K562 (cell line): Measurements from ENCODE around the gene PLA2G2E. TPM values are rescaled to one million over a fixed set of nuclear protein-coding genes. Genes with fewer than 3 reads are reported as not detected.

Experiments
- ATAC-seq: fragments of 200-7000 bp; cut with Tn5 transposase; 3 replicates; pipeline ENCODE4 v1.9.1; 2020; ENCODE audit warnings: moderate library complexity
- BruUV-seq: library from RNA; stranded (reverse); fragments of 400-500 nt; replicated peaks from 2 replicates; lab custom pipeline; 2021; lab: Mats Ljungman, UMichigan
- CTCF ChIA-PET: fragments of 300-600 bp; formaldehyde crosslinking; extraction: SDS; loops from one replicate; lab custom pipeline; 2021; ENCODE audit warnings: low intra/inter-chr PET ratio; lab: Yijun Ruan, JAX
- POLR2A ChIA-PET: fragments of 300-600, 350-650 bp; sonication (Branson Sonifier 250); formaldehyde crosslinking; extraction: SDS; loops from one replicate; lab custom pipeline; 2021; ENCODE audit warnings: antibody characterized with exemption, inconsistent platforms; lab: Yijun Ruan, JAX
- DNase-seq, 4 experiments: peaks; one replicate each; pipeline versions ENCODE4 v3.0.0 to v3.0.0-alpha.2; 2011 to 2018; ENCODE audit warnings: low spot score in 3 of 4, mixed read lengths in 3 of 4; ENCODE audit errors: extremely low read depth in 1 of 4
- FAIRE-seq: peaks from 2 replicates; lab custom pipeline; 2011; peaks lifted over from hg19 to GRCh38; lab: Jason Lieb, UNC
- H2AFZ ChIP-seq: 2 replicates; pipeline ENCODE4 v1.6.0; 2011; ENCODE audit warnings: low read depth, low read length, control low read depth, inconsistent platforms
- H3K27ac ChIP-seq: fragments of 200-600 bp; 3 replicates; pipeline ENCODE4 v1.8.0; 2011; ENCODE audit warnings: low read depth, mild to moderate bottlenecking, control low read depth, inconsistent platforms, low read length, moderate library complexity, mixed read lengths; ENCODE audit errors: extremely low read depth
- H3K27me3 ChIP-seq, 2 experiments: fragments of 300-600 bp in 1 of 2; 2 replicates in 1 of 2; 3 replicates in 1 of 2; pipeline versions ENCODE4 v1.6.0 to v1.8.0; 2011; ENCODE audit warnings: inconsistent platforms in 2 of 2, low read length in 2 of 2, mild to moderate bottlenecking in 1 of 2, mixed read lengths in 1 of 2, moderate library complexity in 1 of 2; ENCODE audit not compliant: control insufficient read depth in 2 of 2, insufficient read depth in 2 of 2
- H3K36me3 ChIP-seq: fragments of 300-600 bp; 3 replicates; pipeline ENCODE4 v1.8.0; 2011; ENCODE audit warnings: mild to moderate bottlenecking, low read length, inconsistent platforms; ENCODE audit not compliant: control insufficient read depth, insufficient read depth
- H3K4me1 ChIP-seq, 2 experiments: fragments of 200-600 bp in 1 of 2; replicated peaks in 1 of 2; 2 replicates in 1 of 2; 3 replicates in 1 of 2; pipeline versions ENCODE4 v1.5.1 to v1.8.0; 2011; ENCODE audit warnings: inconsistent platforms in 2 of 2, low read length in 2 of 2, mild to moderate bottlenecking in 1 of 2, mixed read lengths in 1 of 2, moderate library complexity in 1 of 2; ENCODE audit not compliant: control insufficient read depth in 2 of 2, insufficient read depth in 2 of 2
- H3K4me2 ChIP-seq: 2 replicates; pipeline ENCODE4 v1.6.1; 2011; ENCODE audit warnings: low read length, control low read depth, inconsistent platforms, mixed read lengths; ENCODE audit not compliant: insufficient read depth
- H3K4me3 ChIP-seq: fragments of 200-600 bp; sonication (generic), shearing (Covaris generic); 2 replicates; pipeline ENCODE4 v1.5.1; 2016; ENCODE audit warnings: control low read depth, inconsistent platforms
- H3K79me2 ChIP-seq: fragments of 200-600 bp; 3 replicates; pipeline ENCODE4 v1.8.0; 2011; ENCODE audit warnings: low read length, inconsistent platforms; ENCODE audit not compliant: control insufficient read depth, insufficient read depth
- H3K9ac ChIP-seq, 2 experiments: 2 replicates each; pipeline versions ENCODE4 v1.6.0 to v1.6.1; 2011; ENCODE audit warnings: low read depth in 2 of 2, low read length in 2 of 2, control low read depth in 1 of 2, inconsistent platforms in 1 of 2, mild to moderate bottlenecking in 1 of 2, mixed read lengths in 1 of 2; ENCODE audit not compliant: insufficient read depth in 1 of 2
- H3K9me1 ChIP-seq: one replicate; pipeline ENCODE4 v1.6.0; 2011; ENCODE audit warnings: inconsistent platforms, mild to moderate bottlenecking, low read length, moderate library complexity; ENCODE audit not compliant: control insufficient read depth, insufficient read depth
- H3K9me3 ChIP-seq: replicated peaks from 2 replicates; pipeline ENCODE4 v1.5.1; 2011; ENCODE audit warnings: low read depth, low read length, inconsistent platforms; ENCODE audit not compliant: control insufficient read depth, insufficient read depth
- H4K20me1 ChIP-seq: replicated peaks from 2 replicates; pipeline ENCODE4 v1.6.1; 2011; ENCODE audit warnings: low read length, inconsistent platforms, mixed read lengths; ENCODE audit not compliant: control insufficient read depth, insufficient read depth
- BCL6 ChIP-seq: fragments of 250-450 bp; sonication (Bioruptor Pico); IDR thresholded peaks from 2 replicates; pipeline ENCODE4 v1.4.0; 2020
- DLX4 ChIP-seq: fragments of 250-450 bp; sonication (Bioruptor Pico); IDR thresholded peaks from 2 replicates; pipeline ENCODE4 v1.6.1; 2021; ENCODE audit warnings: mild to moderate bottlenecking
- HES1 ChIP-seq: fragments of 450-650 bp; IDR thresholded peaks from 2 replicates; pipeline ENCODE4 v1.6.1; 2016; ENCODE audit warnings: low read depth, mild to moderate bottlenecking, moderate library complexity
- LCOR ChIP-seq: sonication (generic); formaldehyde crosslinking; IDR thresholded peaks from 2 replicates; pipeline ENCODE4 v1.8.0; 2022; ENCODE audit warnings: mild to moderate bottlenecking, missing genetic modification reagents
- PHF21A ChIP-seq: fragments of 450-650 bp; IDR thresholded peaks from 2 replicates; pipeline ENCODE4 v1.6.1; 2017; ENCODE audit warnings: low read depth, borderline replicate concordance
- PURB ChIP-seq: sonication (generic); formaldehyde crosslinking; IDR thresholded peaks from 2 replicates; pipeline ENCODE4 v1.9.0; 2021; ENCODE audit warnings: low read depth, mild to moderate bottlenecking, missing genetic modification reagents
- RBM25 ChIP-seq: fragments of 200-400 bp; formaldehyde crosslinking; IDR thresholded peaks from 2 replicates; pipeline ENCODE4 v1.6.1; 2018; ENCODE audit warnings: low read length, low read depth, moderate library complexity; ENCODE audit not compliant: severe bottlenecking
- SAFB2 ChIP-seq: fragments of 200-400 bp; formaldehyde crosslinking; IDR thresholded peaks from 2 replicates; pipeline ENCODE4 v1.6.1; 2018; ENCODE audit warnings: borderline replicate concordance, low read length, low read depth, moderate library complexity; ENCODE audit not compliant: severe bottlenecking
- SREBF2 ChIP-seq: sonication (generic); formaldehyde crosslinking; IDR thresholded peaks from 2 replicates; pipeline ENCODE4 v1.4.0; 2020; ENCODE audit warnings: mild to moderate bottlenecking, missing genetic modification reagents
- SRF ChIP-seq, 2 experiments: fragments of 250-450, 450-650 bp in 1 of 2; sonication (Bioruptor Pico) in 1 of 2; sonication (generic) in 1 of 2; formaldehyde crosslinking; IDR thresholded peaks; 2 replicates each; pipeline versions ENCODE4 v1.5.0 to v1.5.1; 2020 to 2022; ENCODE audit warnings: mild to moderate bottlenecking in 1 of 2, missing genetic modification reagents in 1 of 2
- STAT6 ChIP-seq: sonication (generic); formaldehyde crosslinking; IDR thresholded peaks from 2 replicates; pipeline ENCODE4 v1.8.1; 2023; ENCODE audit warnings: mild to moderate bottlenecking, missing genetic modification reagents
- THRB ChIP-seq: fragments of 450-650 bp; formaldehyde crosslinking; conservative IDR thresholded peaks from 2 replicates; pipeline ENCODE4 v1.4.0; 2022; ENCODE audit warnings: mild to moderate bottlenecking, missing genetic modification characterization
- ZNF395 ChIP-seq: fragments of 200-800 bp; sonication (Bioruptor generic); IDR thresholded peaks from 2 replicates; pipeline ENCODE4 v1.6.1; 2017; ENCODE audit warnings: missing genetic modification characterization, missing compliant biosample characterization
- ZNF583 ChIP-seq: fragments of 250-450 bp; sonication (Bioruptor Pico); IDR thresholded peaks from 2 replicates; pipeline ENCODE4 v1.4.0; 2020
- ZSCAN32 ChIP-seq: fragments of 450-650 bp; formaldehyde crosslinking; IDR thresholded peaks from 2 replicates; pipeline ENCODE4 v1.4.0; 2020; ENCODE audit warnings: mild to moderate bottlenecking, moderate library complexity
- in situ Hi-C: fragments of 300-500 bp; cut with MboI; formaldehyde crosslinking; loops from 4 replicates; pipeline ENCODE4 v1.15.0; 2018; ENCODE audit warnings: inconsistent platforms, mixed read lengths
- intact Hi-C: fragments of 100-400 bp; cut with micrococcal nuclease; formaldehyde crosslinking; loops from 2 replicates; pipeline ENCODE4 v1.14.2; 2022
- polyA plus RNA-seq, 8 experiments: library from polyadenylated mRNA; depleted of rRNA in 4 of 8; stranded (reverse) in 5 of 8; unstranded in 3 of 8; fragments of >200 nt; fragmentation: Nextera tagmentation in 2 of 8; fragmentation: Illumina TruSeq in 1 of 8; extraction: Ambion mirVana in 2 of 8; extraction: Trizol in 1 of 8; gene quantifications; 2 replicates each; pipeline versions ENCODE4 v1.2.1 to v1.2.3, GENCODE V29; 2011 to 2014; ENCODE audit warnings: inconsistent platforms in 1 of 8, missing spikeins in 1 of 8
- total RNA-seq, 7 experiments: library from RNA; depleted of rRNA in 6 of 7; stranded (reverse); fragments of >200 nt in 6 of 7; fragmentation: Illumina TruSeq in 2 of 7; extraction: Trizol in 2 of 7; gene quantifications; 2 replicates each; pipeline versions ENCODE4 v1.2.1 to v1.2.3, GENCODE V29; 2011 to 2021; ENCODE audit warnings: low replicate concordance in 1 of 7

Gene PLA2G2E
- total and polyA plus RNA-seq, 9 of the 15 experiments (the other 6 are each of a cell fraction or from before 2014, with no cell fraction given) = not detected

GRCh38 chr1:19889656-19890055 is 33.8 kb downstream of the PLA2G2E start:
- ATAC-seq (no peak), FAIRE-seq (no peak), DNase-seq (no peak)
- Histone ChIP-seq H3K9me3 (no peaks in the 10 kb centered on the region), H3K27ac (no peak overlapping the region), H3K4me2 (no peak overlapping the region), H2AFZ (no peak overlapping the region), H3K9me1 (no peaks in the 10 kb centered on the region), H3K79me2 (peaks cover 63% of the 10 kb centered on the region), H3K4me3 (no peak overlapping the region), H4K20me1 (0 out of 2 replicates have a peak, but pooled peaks cover 22% of the 10 kb centered on the region), H3K9ac (no peak overlapping the region), H3K27me3 (no peaks in the 10 kb centered on the region), H3K4me1 (peaks cover 0 to 4% of the 10 kb centered on the region in 2 experiments; a peak in 1 of 5 replicates), H3K36me3 (peaks cover 79% of the 10 kb centered on the region)
- no TSS peak for BruUV-seq
- ChIA-PET CTCF (no interaction called here), POLR2A (no interaction called here)
- TF ChIP-seq SAFB2 (no peak), THRB (CRISPR knock-in tag) (no peak), BCL6 (no peak), PURB (CRISPR knock-in tag) (no peak), PHF21A (no peak), SREBF2 (CRISPR knock-in tag) (no peak), ZSCAN32 (no peak), SRF (CRISPR knock-in tag; IDR thresholded peaks at IDR 0.05) (no peak), RBM25 (no peak), DLX4 (no peak), HES1 (no peak), STAT6 (CRISPR knock-in tag) (no peak), ZNF583 (CRISPR knock-in tag) (no peak), LCOR (CRISPR knock-in tag) (no peak), ZNF395 (CRISPR knock-in tag) (no peak)
- in situ Hi-C loops = no loop called here
- intact Hi-C loops = no loop called here
